COLO829 (cell line): ENCODE data around the gene ANKRD40.
"Not testable (repeated sequence)": the region's sequence is repeated elsewhere in the genome, so short reads cannot be mapped to it uniquely, and the experiment has no call there.

Source experiments
- DNase-seq: peaks from one replicate; pipeline ENCODE4 v3.0.0; 2012; ENCODE audit warnings: low spot score

Gene ANKRD40, protein sequence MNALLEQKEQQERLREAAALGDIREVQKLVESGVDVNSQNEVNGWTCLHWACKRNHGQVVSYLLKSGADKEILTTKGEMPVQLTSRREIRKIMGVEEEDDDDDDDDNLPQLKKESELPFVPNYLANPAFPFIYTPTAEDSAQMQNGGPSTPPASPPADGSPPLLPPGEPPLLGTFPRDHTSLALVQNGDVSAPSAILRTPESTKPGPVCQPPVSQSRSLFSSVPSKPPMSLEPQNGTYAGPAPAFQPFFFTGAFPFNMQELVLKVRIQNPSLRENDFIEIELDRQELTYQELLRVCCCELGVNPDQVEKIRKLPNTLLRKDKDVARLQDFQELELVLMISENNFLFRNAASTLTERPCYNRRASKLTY

GRCh38 chr17:50707289-50708049, at the start of gene ANKRD40:
TSS of gene ANKRD40 (minus strand) at chr17:50707914. CDS start at chr17:50707654, 260 bp downstream.
- peak; percentile 97 for DNase-seq

GRCh38 chr17:50754521-50754920, 46.8 kb upstream of the ANKRD40 start:
- no peak for DNase-seq

DNA sequence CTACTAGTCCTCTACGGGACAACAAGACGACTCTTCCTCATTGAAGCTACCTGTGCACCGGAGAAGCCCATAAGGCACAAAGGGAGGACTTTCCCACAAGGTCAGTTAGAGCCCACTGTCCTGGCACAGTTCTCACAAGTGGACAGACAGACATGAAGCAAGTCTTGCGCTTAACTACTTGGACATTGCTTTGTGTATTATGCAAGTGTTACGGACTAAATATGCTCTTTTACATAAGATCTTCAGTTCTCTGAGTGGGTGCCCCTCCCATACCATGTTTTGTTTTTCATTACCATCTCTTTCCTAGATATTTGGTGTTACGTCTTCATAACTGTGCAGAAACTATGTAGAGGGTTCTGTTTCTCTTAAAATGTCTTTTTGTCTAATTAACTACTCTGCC, 41.5 kb upstream of the ANKRD40 start:
- no peak for DNase-seq

DNA sequence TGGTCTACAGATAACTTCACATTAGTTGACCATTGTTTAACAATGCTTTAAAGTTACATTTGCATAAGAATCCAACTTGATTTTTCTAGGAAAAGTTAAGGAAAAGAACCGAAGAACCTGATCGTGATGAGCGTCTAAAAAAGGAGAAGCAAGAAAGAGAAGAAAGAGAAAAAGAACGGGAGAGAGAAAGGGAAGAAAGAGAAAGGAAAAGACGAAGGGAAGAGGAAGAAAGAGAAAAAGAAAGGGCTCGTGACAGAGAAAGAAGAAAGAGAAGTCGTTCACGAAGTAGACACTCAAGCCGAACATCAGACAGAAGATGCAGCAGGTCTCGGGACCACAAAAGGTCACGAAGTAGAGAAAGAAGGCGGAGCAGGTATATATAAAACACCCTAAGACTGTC, 37.9 kb upstream of the ANKRD40 start:
- DNase-seq: no peak

- DNase-seq: no peak
These were observed 31.4 kb upstream of the ANKRD40 start for GRCh38 chr17:50739098-50739497.

GRCh38 chr17:50737118-50737698, 29.5 kb upstream of the ANKRD40 start:
- no peak for DNase-seq

GRCh38 chr17:50735287-50735686, 27.6 kb upstream of the ANKRD40 start:
- no peak for DNase-seq

DNA sequence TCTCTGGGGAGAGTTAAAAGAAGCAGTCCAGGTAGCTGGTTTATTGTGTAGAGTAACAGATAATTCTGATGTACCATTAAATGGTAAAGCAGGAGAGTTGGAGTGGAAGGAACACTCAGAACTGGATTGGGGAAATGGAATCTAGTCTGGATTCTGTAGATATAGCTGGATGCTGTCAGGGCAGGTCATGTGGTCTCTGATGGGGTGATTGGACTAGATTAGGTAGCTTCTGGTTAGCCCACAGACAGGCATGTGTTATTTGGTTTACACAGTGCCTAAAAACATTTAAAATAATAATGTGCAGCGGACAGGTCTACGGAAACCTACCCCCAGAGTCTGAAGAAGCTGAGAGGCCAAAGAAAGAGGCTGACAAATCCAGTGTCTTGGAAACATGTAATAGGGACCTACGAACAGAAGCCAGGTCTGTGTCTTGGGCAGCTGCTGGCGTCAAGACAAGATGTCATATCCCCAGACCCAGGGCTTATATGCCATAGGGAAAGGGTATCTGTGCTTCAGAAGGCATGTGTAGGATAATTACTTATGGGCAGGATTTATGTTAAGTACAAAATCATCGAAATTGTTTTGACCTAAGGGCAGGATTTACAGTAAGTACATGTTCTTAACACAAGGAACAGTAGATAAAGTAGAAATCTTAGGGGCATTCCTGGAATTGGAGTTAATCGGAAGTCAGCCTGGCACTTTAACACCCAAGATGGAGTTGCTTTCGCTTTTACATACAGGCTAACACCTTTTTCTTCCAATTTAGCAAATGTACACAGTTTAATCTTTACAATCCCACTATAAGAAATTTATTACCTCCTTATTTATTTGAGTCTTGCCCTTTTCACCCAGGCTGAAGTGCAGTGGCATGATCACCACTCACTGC, 24.1 kb upstream of the ANKRD40 start:
- no peak for DNase-seq

GRCh38 chr17:50728881-50729765, 21.4 kb upstream of the ANKRD40 start:
- no peak for DNase-seq

DNA sequence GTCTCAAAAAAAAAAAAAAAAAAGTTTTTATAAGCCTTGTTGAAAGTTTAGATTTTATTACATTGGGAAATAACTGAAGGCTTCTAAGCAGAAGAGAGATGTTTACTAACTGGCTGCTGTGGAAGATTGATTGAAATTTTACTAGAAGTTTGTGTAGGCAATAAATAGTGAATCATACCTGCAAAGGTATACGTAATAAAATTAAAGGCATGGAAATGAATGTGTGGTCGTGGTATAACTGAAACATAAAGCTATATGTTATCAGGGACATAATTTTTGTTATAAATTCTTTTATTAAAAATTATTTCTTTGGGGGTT, 20.4 kb upstream of the ANKRD40 start:
- no peak for DNase-seq

DNA sequence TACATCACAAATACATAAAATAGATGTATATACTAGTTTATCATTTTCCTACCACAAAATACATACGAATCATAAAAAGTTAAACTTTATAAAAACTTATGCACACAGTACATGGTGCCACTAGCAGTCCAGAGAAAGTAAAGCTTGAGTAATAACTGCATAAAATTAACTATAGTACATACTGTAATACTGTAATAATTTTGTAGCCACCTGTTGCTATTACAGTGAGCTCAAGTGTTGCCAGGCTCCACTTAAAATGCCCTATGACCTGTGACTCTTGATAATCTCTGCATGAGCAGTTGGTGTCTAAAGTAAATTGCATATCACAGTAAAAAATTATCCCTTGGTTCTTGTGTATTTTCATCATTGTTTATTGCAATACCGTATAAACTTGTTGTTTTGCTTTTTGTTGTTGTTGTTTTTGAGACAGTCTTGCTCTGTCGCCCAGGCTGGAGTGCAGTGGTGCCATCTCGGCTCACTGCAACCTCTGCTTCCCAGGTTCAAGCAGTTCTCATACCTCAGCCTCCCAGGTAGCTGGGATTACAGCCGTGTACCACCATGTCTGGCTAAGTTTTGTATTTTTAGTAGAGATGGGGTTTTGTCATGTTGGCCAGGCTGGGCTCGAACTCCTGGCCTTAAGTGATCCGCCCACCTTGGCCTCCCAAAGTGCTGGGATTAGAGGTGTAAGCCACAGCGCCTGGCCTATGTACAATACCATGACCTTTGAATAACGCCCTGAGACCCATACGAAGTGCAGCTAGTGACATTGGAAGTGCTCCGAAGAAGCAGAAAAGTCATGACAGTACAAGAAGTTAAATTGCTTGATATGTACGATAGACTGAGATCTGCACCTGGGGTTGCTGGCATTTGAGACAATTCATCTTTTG, 18.3 kb upstream of the ANKRD40 start:
- no peak for DNase-seq

GRCh38 chr17:50724622-50725021, 16.9 kb upstream of the ANKRD40 start:
- not testable (repeated sequence) for DNase-seq

- DNase-seq: no peak
These were observed 15.0 kb upstream of the ANKRD40 start for GRCh38 chr17:50722746-50723145.

DNA sequence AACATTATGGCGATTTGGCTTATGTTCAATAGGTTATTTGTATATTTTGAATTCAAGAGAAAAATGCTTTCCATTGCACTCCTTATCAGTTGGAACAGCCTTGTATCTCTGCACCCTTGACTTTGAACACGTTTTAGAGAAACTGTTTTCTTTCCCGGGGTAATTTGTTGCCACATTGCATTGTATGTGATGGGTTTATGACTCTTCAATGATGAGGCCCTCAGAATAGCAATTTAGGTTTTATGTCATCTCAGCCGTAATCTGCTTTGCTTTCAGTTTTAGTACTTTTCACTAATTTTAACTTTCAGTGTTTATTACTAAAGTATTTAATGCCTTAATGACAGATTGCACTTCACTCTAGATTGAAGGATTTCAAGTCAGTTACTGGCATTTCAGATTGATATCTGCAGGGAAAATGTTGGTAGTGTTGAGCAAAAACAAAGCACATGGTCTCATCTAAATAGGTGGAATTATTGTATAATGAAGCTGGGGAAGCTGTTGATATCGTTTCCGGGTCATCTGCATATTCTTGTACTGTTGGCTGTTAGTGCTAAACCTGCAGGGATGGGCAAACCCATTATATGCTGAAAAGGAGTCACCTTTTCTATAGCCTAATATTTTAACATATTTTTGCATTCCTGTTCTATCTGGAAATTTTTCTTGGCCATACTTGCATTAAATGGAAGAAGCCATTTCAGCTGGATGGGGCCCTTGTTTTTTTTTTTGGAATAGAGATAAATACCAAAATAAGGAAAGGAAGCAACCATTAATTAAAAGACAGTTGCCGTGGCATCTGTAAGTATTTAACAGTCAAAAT, 13.7 kb upstream of the ANKRD40 start:
- DNase-seq: no peak

GRCh38 chr17:50719924-50720794, 12.4 kb upstream of the ANKRD40 start:
- DNase-seq: no peak

DNA sequence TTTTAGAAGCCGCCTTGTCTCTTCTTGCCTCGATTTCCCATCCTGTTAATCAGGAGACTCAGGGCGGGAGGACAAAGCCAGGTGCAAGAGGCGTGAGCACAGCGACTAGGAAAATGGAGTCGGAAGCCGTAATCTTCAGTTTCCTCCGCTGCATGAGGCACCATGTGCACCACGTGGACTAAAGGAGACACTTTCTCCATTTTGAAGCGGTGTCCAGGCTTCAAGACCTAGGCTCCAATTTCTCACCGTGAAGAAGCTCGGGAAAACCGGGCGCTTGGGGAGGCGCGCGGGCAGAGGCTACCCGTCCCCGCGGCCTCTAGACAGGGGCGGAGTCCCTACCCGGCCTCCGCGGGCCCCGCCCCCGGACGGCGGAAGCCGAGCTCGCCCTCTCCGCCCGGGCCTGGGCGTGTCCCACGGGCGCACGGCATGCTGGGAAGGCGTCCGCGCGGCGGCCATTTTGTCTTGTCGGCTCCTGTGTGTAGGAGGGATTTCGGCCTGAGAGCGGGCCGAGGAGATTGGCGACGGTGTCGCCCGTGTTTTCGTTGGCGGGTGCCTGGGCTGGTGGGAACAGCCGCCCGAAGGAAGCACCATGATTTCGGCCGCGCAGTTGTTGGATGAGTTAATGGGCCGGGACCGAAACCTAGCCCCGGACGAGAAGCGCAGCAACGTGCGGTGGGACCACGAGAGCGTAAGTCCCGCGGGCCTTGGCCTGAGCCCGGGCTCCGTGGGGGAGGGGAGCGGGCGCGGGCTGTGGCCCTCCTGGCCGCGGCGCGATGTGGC, 11.6 kb upstream of the ANKRD40 start, which contains the start of gene LUC7L3:
Gene LUC7L3 (plus strand): TSS at position 460 of the 780 bp plus-strand sequence. CDS start 130 bp downstream, at position 590.
- peak; percentile 94 for DNase-seq

- no peak for DNase-seq
These were observed 7.8 kb upstream of the ANKRD40 start for GRCh38 chr17:50715471-50715870.
